Measurements from ENCODE around the gene KIAA0930. TPM values are rescaled to one million over a fixed set of nuclear protein-coding genes. Genes with fewer than 3 reads are reported as not detected.

The KIAA0930 gene
- total and polyA plus RNA-seq, 5 donors: 14.8 to 34.1 (median 23.6) TPM

DNA sequence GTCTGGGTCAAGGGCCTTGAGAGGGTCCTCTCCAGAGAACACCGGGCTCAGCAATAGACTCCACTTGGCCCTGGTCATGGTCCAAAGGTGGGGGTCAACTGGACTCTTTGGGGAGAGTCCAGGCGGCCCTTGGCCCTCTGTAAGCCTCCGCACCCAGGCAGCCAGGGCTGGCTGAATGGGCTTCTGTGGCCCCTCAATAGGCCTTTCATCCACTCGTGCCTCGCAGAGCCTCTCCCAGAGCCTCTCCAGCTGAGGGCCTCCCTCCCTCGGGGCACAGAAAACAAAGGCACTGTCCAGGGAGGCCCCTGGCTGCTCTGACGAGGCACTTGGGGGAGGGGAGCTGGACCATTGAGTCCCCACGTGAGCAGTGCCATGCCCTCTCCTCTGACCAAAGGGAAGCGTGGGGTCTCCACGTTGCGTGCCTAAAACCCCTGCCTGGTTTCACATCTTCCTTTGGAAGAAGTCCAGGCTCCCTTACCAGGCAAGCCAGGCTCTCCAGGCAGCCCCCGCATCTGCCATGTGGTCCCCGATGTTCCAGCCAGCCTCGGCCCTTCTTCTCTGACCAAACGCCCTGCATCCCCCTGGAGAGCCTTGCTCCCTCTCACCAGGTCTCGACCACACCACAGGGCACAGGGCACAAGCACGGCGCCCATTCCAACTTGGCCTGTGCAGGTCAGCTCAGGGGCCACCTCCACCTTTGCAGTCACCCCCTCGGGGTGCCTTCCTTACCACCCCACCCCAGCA is 15.5 kb downstream of the KIAA0930 start:
- 81% methylated on average over 19 of the region's 19 CpGs for WGBS
- Histone ChIP-seq H3K9me3 (ENCODE audit: control insufficient read depth, low read length) (no peaks in the 10 kb centered on the region), H3K27me3 (ENCODE audit: control insufficient read depth, insufficient read depth) (no peaks in the 10 kb centered on the region), H3K27ac (ENCODE audit: low read length) (no peak overlapping the region), H3K4me1 (ENCODE audit: control insufficient read depth, insufficient read depth, low read length) (peaks cover 2% of the 10 kb centered on the region), H3K4me3 (ENCODE audit: low read length) (no peak overlapping the region)
- ATAC-seq (no peak), DNase-seq (peak in 2 of 3 donors; percentile 48 to 56)
- intact Hi-C loops (cut with DNase I): no loop called here

DNA sequence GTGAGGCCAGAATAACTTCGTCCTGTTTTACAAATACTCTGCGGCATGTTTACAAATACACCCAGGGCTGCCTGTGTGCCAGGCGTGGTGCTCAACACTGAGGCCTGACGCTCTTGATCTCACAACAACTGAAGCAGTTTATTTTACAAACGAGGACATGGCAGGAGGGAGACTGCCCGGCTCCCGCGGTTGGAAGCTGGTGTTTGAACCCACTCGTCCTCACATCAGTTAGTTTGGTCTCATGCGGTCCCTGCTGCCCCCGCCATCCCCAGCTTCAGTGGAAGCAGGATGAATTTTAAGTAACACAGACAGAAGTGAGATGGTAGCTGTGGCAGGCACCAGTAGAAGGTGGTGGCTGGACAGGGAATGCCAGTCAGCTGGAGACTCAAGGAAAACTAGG is 16.4 kb downstream of the KIAA0930 start:
- Histone ChIP-seq H3K4me1 (ENCODE audit: control insufficient read depth, insufficient read depth, low read length) (peaks cover 2% of the 10 kb centered on the region), H3K9me3 (ENCODE audit: control insufficient read depth, low read length) (no peaks in the 10 kb centered on the region), H3K27me3 (ENCODE audit: control insufficient read depth, insufficient read depth) (no peaks in the 10 kb centered on the region), H3K27ac (ENCODE audit: low read length) (no peak overlapping the region), H3K4me3 (ENCODE audit: low read length) (no peak overlapping the region)
- intact Hi-C loops (cut with DNase I): no loop called here
- DNase-seq (no peak), ATAC-seq (no peak)
- 78% methylated on average over 11 of the region's 11 CpGs for WGBS

GRCh38 chr22:45223304-45224117 is 17.2 kb downstream of the KIAA0930 start:
- H3K27me3 ChIP-seq (ENCODE audit: control insufficient read depth, insufficient read depth): no peaks in the 10 kb centered on the region
- 59% methylated on average over 5 of the region's 5 CpGs for WGBS
- H3K4me1 ChIP-seq (ENCODE audit: control insufficient read depth, insufficient read depth, low read length): peaks cover 2% of the 10 kb centered on the region
- intact Hi-C loops (cut with DNase I): no loop called here
- DNase-seq: peak in 2 of 3 donors; percentile 18 to 25
- no peaks in the 10 kb centered on the region for H3K9me3 ChIP-seq (ENCODE audit: control insufficient read depth, low read length)
- H3K27ac ChIP-seq (ENCODE audit: low read length): no peak overlapping the region
- no peak overlapping the region for H3K4me3 ChIP-seq (ENCODE audit: low read length)
- no peak for ATAC-seq

GRCh38 chr22:45221201-45221600 is 19.5 kb downstream of the KIAA0930 start:
- Histone ChIP-seq H3K4me3 (ENCODE audit: low read length) (no peak overlapping the region), H3K4me1 (ENCODE audit: control insufficient read depth, insufficient read depth, low read length) (no peaks in the 10 kb centered on the region), H3K27ac (ENCODE audit: low read length) (no peak overlapping the region), H3K27me3 (ENCODE audit: control insufficient read depth, insufficient read depth) (no peaks in the 10 kb centered on the region), H3K9me3 (ENCODE audit: control insufficient read depth, low read length) (no peaks in the 10 kb centered on the region)
- intact Hi-C loops (cut with DNase I): no loop called here
- 65% methylated on average over 5 of the region's 5 CpGs for WGBS
- ATAC-seq: no peak
- DNase-seq: no peak

DNA sequence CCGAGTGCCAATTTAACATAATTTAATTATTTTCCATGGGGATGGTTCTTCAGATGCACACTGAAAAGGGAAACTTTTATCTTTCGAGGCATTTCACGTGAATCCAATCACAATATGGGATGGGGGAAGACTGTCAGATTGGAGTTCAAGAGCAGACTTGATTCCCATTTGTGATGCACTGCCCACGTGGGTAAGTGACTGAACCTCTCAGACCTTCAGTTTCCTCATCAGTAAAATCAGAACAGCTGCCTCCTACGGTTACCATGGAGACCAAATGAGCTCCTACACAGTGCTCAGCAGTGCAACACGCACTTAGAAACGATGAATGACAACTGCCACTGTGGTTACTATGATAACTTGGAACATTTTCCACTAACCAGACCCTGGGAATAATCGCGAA is 21.7 kb downstream of the KIAA0930 start:
- no peak for ATAC-seq
- 77% methylated on average over 9 of the region's 9 CpGs for WGBS
- Histone ChIP-seq H3K27ac (ENCODE audit: low read length) (no peak overlapping the region), H3K9me3 (ENCODE audit: control insufficient read depth, low read length) (no peaks in the 10 kb centered on the region), H3K27me3 (ENCODE audit: control insufficient read depth, insufficient read depth) (no peaks in the 10 kb centered on the region), H3K4me1 (ENCODE audit: control insufficient read depth, insufficient read depth, low read length) (no peaks in the 10 kb centered on the region), H3K4me3 (ENCODE audit: low read length) (no peak overlapping the region)
- no peak for DNase-seq
- intact Hi-C loops (cut with DNase I): no loop called here

- 90% methylated on average over 14 of the region's 14 CpGs for WGBS
- Histone ChIP-seq H3K4me1 (ENCODE audit: control insufficient read depth, insufficient read depth, low read length) (peaks cover 5% of the 10 kb centered on the region), H3K4me3 (ENCODE audit: low read length) (no peak overlapping the region), H3K9me3 (ENCODE audit: control insufficient read depth, low read length) (no peaks in the 10 kb centered on the region), H3K27me3 (ENCODE audit: control insufficient read depth, insufficient read depth) (no peaks in the 10 kb centered on the region), H3K27ac (ENCODE audit: low read length) (no peak overlapping the region)
- DNase-seq (peak in 1 of 3 donors; percentile 42), ATAC-seq (no peak)
- intact Hi-C loops (cut with DNase I): no loop called here
Measured at GRCh38 chr22:45217806-45218205, 22.9 kb downstream of the KIAA0930 start.

DNA sequence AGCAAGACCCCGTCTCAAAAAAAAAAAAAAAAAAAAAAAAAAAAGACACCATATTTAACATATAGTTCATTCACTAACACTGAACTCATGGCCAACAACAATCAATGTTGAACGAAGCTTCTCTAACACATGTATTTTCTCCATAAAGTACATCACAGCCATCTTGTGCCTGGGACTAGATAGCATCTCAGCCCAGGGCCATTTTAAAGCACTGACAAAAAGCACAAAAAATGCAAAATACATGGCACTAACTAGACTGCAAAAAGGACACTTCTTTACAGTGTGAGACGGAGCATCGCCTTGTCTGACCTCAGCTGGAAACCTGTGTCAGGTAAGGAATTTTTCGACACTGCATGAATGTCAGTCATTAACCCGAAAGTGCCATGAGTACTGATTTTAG is 23.3 kb downstream of the KIAA0930 start:
- WGBS: 96% methylated on average over 6 of the region's 6 CpGs
- no peaks in the 10 kb centered on the region for H3K9me3 ChIP-seq (ENCODE audit: control insufficient read depth, low read length)
- no peak for DNase-seq
- no peaks in the 10 kb centered on the region for H3K27me3 ChIP-seq (ENCODE audit: control insufficient read depth, insufficient read depth)
- peaks cover 5% of the 10 kb centered on the region for H3K4me1 ChIP-seq (ENCODE audit: control insufficient read depth, insufficient read depth, low read length)
- no peak overlapping the region for H3K27ac ChIP-seq (ENCODE audit: low read length)
- no peak for ATAC-seq
- no peak overlapping the region for H3K4me3 ChIP-seq (ENCODE audit: low read length)
- intact Hi-C loops (cut with DNase I): no loop called here

GRCh38 chr22:45216133-45217003 is 24.3 kb downstream of the KIAA0930 start:
- 36% methylated on average over 22 of the region's 22 CpGs for WGBS
- Histone ChIP-seq H3K4me3 (ENCODE audit: low read length) (no peak overlapping the region), H3K27me3 (ENCODE audit: control insufficient read depth, insufficient read depth) (no peaks in the 10 kb centered on the region), H3K4me1 (ENCODE audit: control insufficient read depth, insufficient read depth, low read length) (peaks cover 5% of the 10 kb centered on the region), H3K27ac (ENCODE audit: low read length) (no peak overlapping the region), H3K9me3 (ENCODE audit: control insufficient read depth, low read length) (no peaks in the 10 kb centered on the region)
- DNase-seq (peak in 1 of 3 donors; percentile 55), ATAC-seq (no peak)
- intact Hi-C loops (cut with DNase I): no loop called here

GRCh38 chr22:45212992-45213751 is 27.5 kb downstream of the KIAA0930 start:
- Histone ChIP-seq H3K4me3 (ENCODE audit: low read length) (peak overlapping the region; percentile 37), H3K9me3 (ENCODE audit: control insufficient read depth, low read length) (no peaks in the 10 kb centered on the region), H3K27ac (ENCODE audit: low read length) (peak overlapping the region; percentile 44), H3K4me1 (ENCODE audit: control insufficient read depth, insufficient read depth, low read length) (peaks cover 5% of the 10 kb centered on the region), H3K27me3 (ENCODE audit: control insufficient read depth, insufficient read depth) (no peaks in the 10 kb centered on the region)
- intact Hi-C loops (cut with DNase I): no loop called here
- 36% methylated on average over 22 of the region's 22 CpGs for WGBS
- ATAC-seq: peak; percentile 71 to 76
- DNase-seq: peak; percentile 72 to 86 (median 83)

DNA sequence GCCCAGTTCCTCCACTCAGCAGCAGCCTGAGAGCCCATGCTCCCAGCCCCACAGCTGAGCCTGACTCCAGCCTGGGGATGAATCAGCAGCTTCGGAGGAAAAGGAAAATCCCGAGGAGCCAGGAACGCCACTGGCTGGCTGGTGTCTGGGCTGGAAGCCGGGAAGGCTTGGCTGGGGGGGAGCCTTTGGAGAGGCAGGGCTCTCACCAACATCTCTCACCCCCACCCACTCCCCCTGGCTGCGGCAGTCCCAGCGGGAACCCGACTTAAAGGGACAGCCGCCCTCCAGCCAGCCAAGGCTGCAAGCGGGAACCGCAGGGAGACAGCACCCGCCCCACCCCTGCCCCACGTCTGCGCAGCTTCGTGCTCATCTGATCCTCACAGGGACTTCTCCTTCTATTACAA is 28.4 kb downstream of the KIAA0930 start:
- intact Hi-C loops (cut with DNase I): no loop called here
- ATAC-seq (peak; percentile 87 to 92), DNase-seq (peak; percentile 88 to 94 (median 93))
- Histone ChIP-seq H3K27ac (ENCODE audit: low read length) (no peak overlapping the region), H3K4me3 (ENCODE audit: low read length) (peak overlapping the region; percentile 37), H3K4me1 (ENCODE audit: control insufficient read depth, insufficient read depth, low read length) (peaks cover 5% of the 10 kb centered on the region), H3K27me3 (ENCODE audit: control insufficient read depth, insufficient read depth) (no peaks in the 10 kb centered on the region), H3K9me3 (ENCODE audit: control insufficient read depth, low read length) (no peaks in the 10 kb centered on the region)
- WGBS: 10% methylated on average over 14 of the region's 14 CpGs
